MM.1S (cell line): ENCODE data around the gene CDO1.
"Not testable (repeated sequence)": the region's sequence is repeated elsewhere in the genome, so short reads cannot be mapped to it uniquely, and the experiment has no call there.

Experiments used
- DNase-seq: peaks from one replicate; pipeline ENCODE4 v3.0.0-alpha.2; 2015
- H2AFZ ChIP-seq: fragments of 300-600 bp; sonication (generic); 2 replicates; pipeline ENCODE4 v1.6.0; 2016; ENCODE audit warnings: antibody characterized with exemption, low read length
- H3F3A ChIP-seq: fragments of 300-600 bp; sonication (generic); 2 replicates; pipeline ENCODE4 v1.6.1; 2016; ENCODE audit warnings: mild to moderate bottlenecking, antibody characterized with exemption, low read length, moderate library complexity, mixed read lengths; ENCODE audit not compliant: insufficient read depth
- H3K27ac ChIP-seq: fragments of 300-600 bp; sonication (generic); 2 replicates; pipeline ENCODE4 v1.5.1; 2016; ENCODE audit warnings: mild to moderate bottlenecking, low read length
- H3K27me3 ChIP-seq: fragments of 300-600 bp; sonication (generic); replicated peaks from 2 replicates; pipeline ENCODE4 v1.6.0; 2016; ENCODE audit warnings: low read length; ENCODE audit not compliant: insufficient read depth
- H3K36me3 ChIP-seq: fragments of 300-600 bp; sonication (generic); replicated peaks from 2 replicates; pipeline ENCODE4 v1.6.1; 2016; ENCODE audit warnings: mild to moderate bottlenecking, low read length, mixed read lengths; ENCODE audit not compliant: insufficient read depth
- H3K4me1 ChIP-seq: fragments of 300-600 bp; sonication (generic); 2 replicates; pipeline ENCODE4 v1.6.1; 2016; ENCODE audit warnings: low read length, mixed read lengths
- H3K4me2 ChIP-seq: fragments of 300-600 bp; sonication (generic); 2 replicates; pipeline ENCODE4 v1.6.0; 2016; ENCODE audit warnings: low read depth, low read length
- H3K4me3 ChIP-seq: fragments of 300-600 bp; sonication (generic); 2 replicates; pipeline ENCODE4 v1.5.1; 2016; ENCODE audit warnings: low read length, mixed read lengths
- H3K79me2 ChIP-seq: fragments of 300-600 bp; sonication (generic); 2 replicates; pipeline ENCODE4 v1.6.1; 2016; ENCODE audit warnings: mixed run types, low read length, mixed read lengths
- H3K9ac ChIP-seq: fragments of 300-600 bp; sonication (generic); 2 replicates; pipeline ENCODE4 v1.6.1; 2016; ENCODE audit warnings: low read length, mixed read lengths
- H3K9me2 ChIP-seq: fragments of 300-600 bp; sonication (generic); replicated peaks from 2 replicates; pipeline ENCODE4 v1.6.1; 2016; ENCODE audit warnings: mild to moderate bottlenecking, low read length, mixed read lengths; ENCODE audit not compliant: insufficient read depth
- H3K9me3 ChIP-seq: fragments of 300-600 bp; sonication (generic); replicated peaks from 2 replicates; pipeline ENCODE4 v1.6.1; 2016; ENCODE audit warnings: mild to moderate bottlenecking, low read length, mixed read lengths; ENCODE audit not compliant: insufficient read depth
- H4K20me1 ChIP-seq: fragments of 300-600 bp; sonication (generic); 2 replicates; pipeline ENCODE4 v1.6.1; 2016; ENCODE audit warnings: mild to moderate bottlenecking, low read length, moderate library complexity, mixed read lengths; ENCODE audit not compliant: insufficient read depth
- EZH2 ChIP-seq: fragments of 300-600 bp; sonication (generic); optimal IDR thresholded peaks from 2 replicates; pipeline ENCODE3; 2017; ENCODE audit warnings: low read depth, mild to moderate bottlenecking, antibody characterized with exemption, low read length, mixed read lengths
- EZH2phosphoT487 ChIP-seq: fragments of 300-600 bp; sonication (generic); IDR thresholded peaks from 2 replicates; pipeline ENCODE4 v1.6.1; 2018; ENCODE audit warnings: antibody characterized with exemption, low read length
- TF ChIP-seq, protein P1 (sequence below): fragments of 300-600 bp; sonication (generic); IDR thresholded peaks from 2 replicates; pipeline ENCODE4 v1.5.1; 2016; ENCODE audit warnings: antibody characterized with exemption, low read length, mixed read lengths

Gene CDO1

DNA sequence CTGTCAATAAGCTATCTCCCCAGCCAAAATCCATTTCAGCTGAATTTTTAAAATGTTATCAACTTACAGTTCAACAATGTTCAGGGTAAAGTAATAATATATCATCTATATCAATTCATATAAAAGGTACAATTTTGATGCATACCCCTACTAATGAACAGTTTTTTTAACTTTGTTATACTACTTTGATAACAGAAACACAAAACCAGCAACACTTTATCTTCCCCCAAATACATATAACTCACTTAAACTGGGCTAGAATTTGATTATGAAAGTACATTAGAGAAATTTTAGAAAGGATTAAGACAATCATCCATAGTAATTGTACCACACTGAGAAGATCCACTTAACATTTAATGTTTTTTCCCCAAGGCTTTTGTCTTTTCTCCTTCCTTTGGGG, 5.1 kb downstream of the CDO1 start:
- TF ChIP-seq, protein P1, sequence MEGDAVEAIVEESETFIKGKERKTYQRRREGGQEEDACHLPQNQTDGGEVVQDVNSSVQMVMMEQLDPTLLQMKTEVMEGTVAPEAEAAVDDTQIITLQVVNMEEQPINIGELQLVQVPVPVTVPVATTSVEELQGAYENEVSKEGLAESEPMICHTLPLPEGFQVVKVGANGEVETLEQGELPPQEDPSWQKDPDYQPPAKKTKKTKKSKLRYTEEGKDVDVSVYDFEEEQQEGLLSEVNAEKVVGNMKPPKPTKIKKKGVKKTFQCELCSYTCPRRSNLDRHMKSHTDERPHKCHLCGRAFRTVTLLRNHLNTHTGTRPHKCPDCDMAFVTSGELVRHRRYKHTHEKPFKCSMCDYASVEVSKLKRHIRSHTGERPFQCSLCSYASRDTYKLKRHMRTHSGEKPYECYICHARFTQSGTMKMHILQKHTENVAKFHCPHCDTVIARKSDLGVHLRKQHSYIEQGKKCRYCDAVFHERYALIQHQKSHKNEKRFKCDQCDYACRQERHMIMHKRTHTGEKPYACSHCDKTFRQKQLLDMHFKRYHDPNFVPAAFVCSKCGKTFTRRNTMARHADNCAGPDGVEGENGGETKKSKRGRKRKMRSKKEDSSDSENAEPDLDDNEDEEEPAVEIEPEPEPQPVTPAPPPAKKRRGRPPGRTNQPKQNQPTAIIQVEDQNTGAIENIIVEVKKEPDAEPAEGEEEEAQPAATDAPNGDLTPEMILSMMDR: no peak
- TF ChIP-seq EZH2 (no peak), EZH2phosphoT487 (no peak)
- H3K4me1 ChIP-seq: 0 out of 2 replicates have a peak, but pooled peaks cover 5% of the 10 kb centered on the region
- no peak for DNase-seq
- no peaks in the 10 kb centered on the region for H3K79me2 ChIP-seq
- no peak overlapping the region for H3K4me3 ChIP-seq
- H3K9ac ChIP-seq: no peak overlapping the region
- no peaks in the 10 kb centered on the region for H3K27me3 ChIP-seq
- H4K20me1 ChIP-seq: no peaks in the 10 kb centered on the region
- H2AFZ ChIP-seq: no peak overlapping the region
- H3K9me3 ChIP-seq: no peaks in the 10 kb centered on the region
- H3K9me2 ChIP-seq: no peaks in the 10 kb centered on the region
- no peak overlapping the region for H3K27ac ChIP-seq
- no peaks in the 10 kb centered on the region for H3K36me3 ChIP-seq
- no peak overlapping the region for H3K4me2 ChIP-seq
- H3F3A ChIP-seq: no peaks in the 10 kb centered on the region

DNA sequence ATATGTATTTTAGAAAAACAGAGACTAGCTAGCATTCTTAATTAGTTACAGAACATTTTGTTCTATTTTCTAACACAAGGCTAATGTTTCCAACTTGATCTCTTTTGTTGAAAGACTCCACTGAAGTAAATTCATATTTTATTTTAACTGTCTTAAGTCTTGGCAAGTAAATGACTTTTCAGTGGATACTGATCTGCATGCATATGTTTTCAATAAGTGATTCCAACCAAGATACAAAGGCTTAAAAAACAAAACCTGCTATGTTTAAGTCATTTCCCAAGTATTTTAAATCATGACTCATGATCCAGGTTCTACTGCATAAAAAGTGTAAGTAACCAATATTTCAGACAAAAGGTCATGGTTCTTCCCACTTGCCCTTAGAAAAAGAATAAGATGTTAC, 5.7 kb downstream of the CDO1 start:
- H3F3A ChIP-seq: no peaks in the 10 kb centered on the region
- no peak overlapping the region for H3K4me2 ChIP-seq
- H3K27me3 ChIP-seq: no peaks in the 10 kb centered on the region
- H2AFZ ChIP-seq: no peak overlapping the region
- no peaks in the 10 kb centered on the region for H3K79me2 ChIP-seq
- no peaks in the 10 kb centered on the region for H3K9me2 ChIP-seq
- no peak overlapping the region for H3K27ac ChIP-seq
- no peaks in the 10 kb centered on the region for H4K20me1 ChIP-seq
- 0 out of 2 replicates have a peak, but pooled peaks cover 5% of the 10 kb centered on the region for H3K4me1 ChIP-seq
- no peaks in the 10 kb centered on the region for H3K36me3 ChIP-seq
- no peak for DNase-seq
- no peak overlapping the region for H3K4me3 ChIP-seq
- no peak for TF ChIP-seq EZH2
- TF ChIP-seq, protein P1: no peak
- TF ChIP-seq EZH2phosphoT487: no peak
- H3K9me3 ChIP-seq: no peaks in the 10 kb centered on the region
- H3K9ac ChIP-seq: no peak overlapping the region

DNA sequence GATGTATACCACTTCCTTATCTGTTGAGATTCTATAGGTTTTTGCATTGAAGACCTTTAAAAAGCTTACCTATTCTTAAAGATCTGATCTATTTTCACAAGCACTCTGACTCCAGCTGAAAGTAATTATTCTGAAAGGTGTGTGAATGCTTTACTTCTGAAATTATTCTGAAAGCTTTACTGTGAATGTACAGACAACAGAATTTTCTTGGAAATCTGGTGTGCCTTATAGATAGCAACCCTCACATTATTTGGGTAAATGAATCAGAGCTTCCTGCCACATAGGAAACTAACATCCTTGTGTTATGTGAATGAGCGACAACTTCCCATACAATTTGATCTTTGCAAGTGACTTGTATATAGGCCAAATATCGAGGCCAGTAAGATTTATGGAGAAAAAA, 6.5 kb downstream of the CDO1 start:
- no peak overlapping the region for H3K9ac ChIP-seq
- H3K36me3 ChIP-seq: no peaks in the 10 kb centered on the region
- no peaks in the 10 kb centered on the region for H3K79me2 ChIP-seq
- 0 out of 2 replicates have a peak, but pooled peaks cover 5% of the 10 kb centered on the region for H3K4me1 ChIP-seq
- H3K4me3 ChIP-seq: no peak overlapping the region
- TF ChIP-seq, protein P1: no peak
- TF ChIP-seq EZH2phosphoT487: no peak
- no peak for TF ChIP-seq EZH2
- H3K9me2 ChIP-seq: no peaks in the 10 kb centered on the region
- no peaks in the 10 kb centered on the region for H3K9me3 ChIP-seq
- no peak overlapping the region for H3K4me2 ChIP-seq
- no peaks in the 10 kb centered on the region for H3K27me3 ChIP-seq
- no peak overlapping the region for H2AFZ ChIP-seq
- DNase-seq: no peak
- H3F3A ChIP-seq: no peaks in the 10 kb centered on the region
- no peak overlapping the region for H3K27ac ChIP-seq
- no peaks in the 10 kb centered on the region for H4K20me1 ChIP-seq

DNA sequence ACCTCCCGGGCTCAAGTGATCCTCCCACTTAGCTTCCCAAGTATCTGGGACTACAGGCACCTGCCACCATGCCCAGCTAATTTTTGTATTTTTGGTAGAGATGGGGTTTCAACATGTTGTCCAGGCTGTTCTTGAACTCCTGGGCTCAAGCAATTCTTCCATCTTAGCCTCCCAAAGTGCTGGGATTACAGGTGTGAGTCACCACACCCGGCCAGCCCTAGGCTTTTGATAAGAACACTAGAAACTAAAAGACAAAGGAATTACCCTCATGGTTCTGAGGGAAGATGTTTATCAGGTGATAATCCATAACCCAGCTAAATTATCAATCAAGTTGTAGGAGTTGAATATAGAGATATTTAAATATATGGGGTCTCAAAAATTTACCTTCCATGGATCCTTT, 8.4 kb downstream of the CDO1 start:
- H3K79me2 ChIP-seq, H3K4me1 ChIP-seq, H3F3A ChIP-seq, H3K36me3 ChIP-seq, H4K20me1 ChIP-seq, H3K4me2 ChIP-seq, H3K4me3 ChIP-seq, H3K9me3 ChIP-seq, H3K9ac ChIP-seq, H2AFZ ChIP-seq, H3K27ac ChIP-seq, H3K9me2 ChIP-seq, DNase-seq, H3K27me3 ChIP-seq: not testable (repeated sequence)
